H1 (cell line): ENCODE data around the gene WBP4. TPM values are rescaled to one million over a fixed set of nuclear protein-coding genes. Genes with fewer than 3 reads are reported as not detected.

Experiments used
- CTCF ChIA-PET: fragments of 300-600 bp; sonication (Branson Sonifier 250); formaldehyde crosslinking; loops from one replicate; lab custom pipeline; 2021; ENCODE audit not compliant: partially characterized antibody; lab: Charles Lee
- POLR2A ChIA-PET: fragments of 300-600 bp; sonication (Branson Sonifier 250); formaldehyde crosslinking; loops from one replicate; lab custom pipeline; 2021; ENCODE audit warnings: inconsistent platforms; ENCODE audit not compliant: partially characterized antibody; lab: Charles Lee
- DNase-seq, 2 experiments: peaks; one replicate each; pipeline versions ENCODE4 v3.0.0 to v3.0.0-alpha.2; 2010 to 2022; ENCODE audit warnings: low spot score in 2 of 2, low read depth in 1 of 2, mixed read lengths in 1 of 2
- FAIRE-seq: peaks from 2 replicates; lab custom pipeline; 2011; peaks lifted over from hg19 to GRCh38; lab: Jason Lieb, UNC
- H2AFZ ChIP-seq: 2 replicates; pipeline ENCODE4 v1.8.1; 2012; ENCODE audit warnings: low read length, inconsistent platforms
- H2AK5ac ChIP-seq: 2 replicates; pipeline ENCODE4 v1.6.1; 2013; ENCODE audit warnings: low read depth, low read length
- H2BK120ac ChIP-seq: replicated peaks from 2 replicates; pipeline ENCODE3; 2013; ENCODE audit warnings: low read depth, low read length, inconsistent platforms
- H2BK12ac ChIP-seq: 2 replicates; pipeline ENCODE4 v1.6.1; 2013; ENCODE audit warnings: low read depth, low read length
- H2BK15ac ChIP-seq: 2 replicates; pipeline ENCODE4 v1.6.1; 2013; ENCODE audit warnings: low read length
- H2BK20ac ChIP-seq: 2 replicates; pipeline ENCODE4 v1.6.1; 2013; ENCODE audit warnings: low read length
- H2BK5ac ChIP-seq: 2 replicates; pipeline ENCODE4 v1.6.1; 2013; ENCODE audit warnings: low read depth, low read length
- H3K14ac ChIP-seq: 2 replicates; pipeline ENCODE4 v1.6.1; 2013; ENCODE audit warnings: inconsistent platforms; ENCODE audit not compliant: insufficient read length
- H3K18ac ChIP-seq: 2 replicates; pipeline ENCODE4 v1.6.1; 2013; ENCODE audit warnings: low read length; ENCODE audit errors: extremely low read depth
- H3K23ac ChIP-seq: 2 replicates; pipeline ENCODE4 v1.6.1; 2013; ENCODE audit warnings: inconsistent platforms; ENCODE audit not compliant: insufficient read length
- H3K23me2 ChIP-seq: 2 replicates; pipeline ENCODE4 v1.6.1; 2013; ENCODE audit warnings: low read depth, low read length
- H3K27ac ChIP-seq: 2 replicates; pipeline ENCODE4 v1.6.1; 2011; ENCODE audit warnings: low read depth, low read length, inconsistent platforms
- H3K27me3 ChIP-seq, 4 experiments: replicated peaks in 1 of 4; 1 replicate in 1 of 4; 2 replicates in 3 of 4; pipeline versions ENCODE4 v1.6.1 to v1.8.1; 2011 to 2013; ENCODE audit warnings: low read length in 3 of 4, mild to moderate bottlenecking in 3 of 4, inconsistent platforms in 2 of 4, mixed read lengths in 2 of 4, moderate library complexity in 1 of 4; ENCODE audit not compliant: control insufficient read depth in 3 of 4, insufficient read depth in 3 of 4; ENCODE audit errors: extremely low read depth in 1 of 4
- H3K36me3 ChIP-seq, 4 experiments: 2 replicates each; pipeline versions ENCODE4 v1.6.1 to v1.8.1; 2011 to 2013; ENCODE audit warnings: mild to moderate bottlenecking in 4 of 4, low read length in 3 of 4, moderate library complexity in 2 of 4, control low read depth in 1 of 4, inconsistent platforms in 1 of 4; ENCODE audit not compliant: insufficient read depth in 4 of 4, control insufficient read depth in 2 of 4
- H3K4ac ChIP-seq: replicated peaks from 2 replicates; pipeline ENCODE3; 2013; ENCODE audit warnings: low read length, low read depth, mixed read lengths, inconsistent platforms; ENCODE audit not compliant: insufficient read length
- H3K4me1 ChIP-seq, 4 experiments: replicated peaks in 1 of 4; 1 replicate in 1 of 4; 2 replicates in 3 of 4; pipeline versions ENCODE4 v1.6.1 to v1.8.1; 2011 to 2013; ENCODE audit warnings: low read length in 3 of 4, inconsistent platforms in 2 of 4, mixed read lengths in 1 of 4; ENCODE audit not compliant: insufficient read depth in 4 of 4, control insufficient read depth in 3 of 4
- H3K4me2 ChIP-seq, 2 experiments: 2 replicates each; pipeline versions ENCODE4 v1.6.1 to v1.8.1; 2011 to 2013; ENCODE audit warnings: low read depth in 2 of 2, low read length in 2 of 2, control low read depth in 1 of 2, inconsistent platforms in 1 of 2, mild to moderate bottlenecking in 1 of 2; ENCODE audit not compliant: insufficient read depth in 1 of 2
- H3K4me3 ChIP-seq, 4 experiments: fragments of 200-600, 300-600 bp in 1 of 4; sonication (generic), shearing (Covaris generic), sonication (Bioruptor Twin) in 1 of 4; 2 replicates each; pipeline versions ENCODE4 v1.5.1 to v1.8.1; 2011 to 2016; ENCODE audit warnings: low read length in 4 of 4, low read depth in 3 of 4, control low read depth in 2 of 4, inconsistent platforms in 2 of 4, mild to moderate bottlenecking in 2 of 4, mixed read lengths in 1 of 4, moderate library complexity in 1 of 4; ENCODE audit not compliant: insufficient read depth in 2 of 4; ENCODE audit errors: extremely low read depth in 1 of 4
- H3K56ac ChIP-seq: replicated peaks from 2 replicates; pipeline ENCODE3; 2013; ENCODE audit warnings: low read depth, mild to moderate bottlenecking, mixed read lengths, low read length, inconsistent platforms; ENCODE audit not compliant: insufficient read length
- H3K79me1 ChIP-seq: 2 replicates; pipeline ENCODE4 v1.6.1; 2013; ENCODE audit warnings: low read depth, low read length, control low read depth
- H3K79me2 ChIP-seq, 2 experiments: 2 replicates each; pipeline versions ENCODE4 v1.6.1 to v1.8.1; 2012 to 2013; ENCODE audit warnings: low read length in 2 of 2, mild to moderate bottlenecking in 2 of 2, inconsistent platforms in 1 of 2; ENCODE audit not compliant: insufficient read depth in 2 of 2, control insufficient read depth in 1 of 2
- H3K9ac ChIP-seq, 4 experiments: replicated peaks in 1 of 4; 1 replicate in 1 of 4; 2 replicates in 3 of 4; pipeline versions ENCODE4 v1.6.1 to v1.8.1; 2011 to 2013; ENCODE audit warnings: low read depth in 3 of 4, low read length in 3 of 4, control low read depth in 2 of 4, mild to moderate bottlenecking in 2 of 4, moderate library complexity in 2 of 4, inconsistent platforms in 1 of 4; ENCODE audit errors: extremely low read depth in 1 of 4
- H3K9me3 ChIP-seq, 2 experiments: 2 replicates each; pipeline versions ENCODE4 v1.6.1 to v1.8.1; 2012 to 2013; ENCODE audit warnings: mild to moderate bottlenecking in 2 of 2, moderate library complexity in 2 of 2, control low read depth in 1 of 2, inconsistent platforms in 1 of 2, low read depth in 1 of 2, low read length in 1 of 2, mixed read lengths in 1 of 2; ENCODE audit not compliant: insufficient read depth in 2 of 2
- H4K20me1 ChIP-seq, 2 experiments: replicated peaks in 1 of 2; 2 replicates each; pipeline versions ENCODE3 to v1.8.1; 2011 to 2013; ENCODE audit warnings: inconsistent platforms in 2 of 2, low read length in 2 of 2, mild to moderate bottlenecking in 1 of 2; ENCODE audit not compliant: insufficient read depth in 2 of 2, control insufficient read depth in 1 of 2
- H4K5ac ChIP-seq: 2 replicates; pipeline ENCODE4 v1.6.1; 2013; ENCODE audit warnings: low read length, low read depth, mixed read lengths, inconsistent platforms; ENCODE audit not compliant: insufficient read length
- H4K8ac ChIP-seq: 2 replicates; pipeline ENCODE4 v1.8.0; 2013; ENCODE audit warnings: mild to moderate bottlenecking, moderate library complexity, low read length, inconsistent platforms; ENCODE audit not compliant: insufficient read depth; ENCODE audit errors: extremely low read depth
- H4K91ac ChIP-seq: replicated peaks from 2 replicates; pipeline ENCODE3; 2013; ENCODE audit warnings: low read length, mixed read lengths, inconsistent platforms; ENCODE audit not compliant: insufficient read length
- HDAC2 ChIP-seq, 2 experiments: fragments of 300-600 bp in 1 of 2; sonication (generic) in 1 of 2; IDR thresholded peaks; 2 replicates each; pipeline ENCODE4 v1.6.1; 2011 to 2012; ENCODE audit warnings: low read depth in 2 of 2, low read length in 2 of 2, mild to moderate bottlenecking in 2 of 2, moderate library complexity in 2 of 2, borderline replicate concordance in 1 of 2, inconsistent platforms in 1 of 2
- POU5F1 ChIP-seq: IDR thresholded peaks from 2 replicates; pipeline ENCODE4 v1.6.1; 2011; ENCODE audit warnings: low read depth, mild to moderate bottlenecking, low read length, moderate library complexity
- TEAD4 ChIP-seq: IDR thresholded peaks from 2 replicates; pipeline ENCODE4 v1.6.1; 2012; ENCODE audit warnings: low read depth, low read length, inconsistent platforms, mixed read lengths
- WGBS, 2 experiments: shearing (Covaris generic) in 1 of 2; methylation state at CpG; one replicate each; pipeline versions ENCODE4 v1.1.6 to v1.1.7; 2013 to 2015; ENCODE audit warnings: low lambda C conversion rate in 2 of 2, mixed read lengths in 2 of 2, inconsistent platforms in 1 of 2, low coverage in 1 of 2, missing lambda C conversion rate in 1 of 2; ENCODE audit not compliant: insufficient replicate concordance in 2 of 2, insufficient coverage in 1 of 2, insufficient read length in 1 of 2; ENCODE audit errors: extremely low coverage in 1 of 2, missing lambda C conversion rate in 1 of 2; 5-methylcytosine and 5-hydroxymethylcytosine counted together
- polyA plus RNA-seq, 7 experiments: library from polyadenylated mRNA; depleted of rRNA in 3 of 7; stranded (reverse) in 5 of 7; unstranded in 2 of 7; fragments of >200 nt in 5 of 7; fragments of 200-250 nt in 2 of 7; gene quantifications; 1 replicate in 5 of 7; 2 replicates in 1 of 7; 4 replicates in 1 of 7; pipeline versions ENCODE4 v1.2.1 to v1.2.3, GENCODE V29; 2011 to 2013; ENCODE audit warnings: missing spikeins in 2 of 7, mixed read lengths in 2 of 7
- total RNA-seq: library from RNA; stranded (reverse); fragmentation: NEBNext Ultra II Directional; extraction: Animal tissue kit (Norgen Biotek cat#: 25700); gene quantifications from 2 replicates; pipeline ENCODE4 v1.2.1, GENCODE V29; 2021

WBP4 gene
- total and polyA plus RNA-seq, 2 of the 8 experiments (the other 6 are each of a cell fraction or from before 2014, with no cell fraction given) = 3.0 to 10.0 TPM

- H3K23ac ChIP-seq = no peak overlapping the region
- H3K4me1 ChIP-seq = peaks cover 0 to 3% (median 2%) of the 10 kb centered on the region in 4 experiments; a peak in 2 of 7 replicates
- H3K4me2 ChIP-seq = no peak overlapping the region
- peaks cover 0 to 3% of the 10 kb centered on the region in 2 experiments for H4K20me1 ChIP-seq
- H3K27ac ChIP-seq = no peak overlapping the region
- DNase-seq (no peak), FAIRE-seq (no peak)
- no peaks in the 10 kb centered on the region for H3K27me3 ChIP-seq
- H2BK20ac ChIP-seq = no peak overlapping the region
- H2AFZ ChIP-seq = no peak overlapping the region
- no peak overlapping the region for H4K91ac ChIP-seq
- H2AK5ac ChIP-seq = no peak overlapping the region
- H2BK12ac ChIP-seq = no peak overlapping the region
- no peaks in the 10 kb centered on the region; the same call in 1 of the 2 replicates for H3K79me1 ChIP-seq
- no peak overlapping the region for H3K56ac ChIP-seq
- no peak overlapping the region for H4K5ac ChIP-seq
- no peaks in the 10 kb centered on the region for H3K23me2 ChIP-seq
- no peak overlapping the region for H3K9ac ChIP-seq
- H3K18ac ChIP-seq = no peak overlapping the region
- H3K4me3 ChIP-seq = no peak overlapping the region
- H2BK120ac ChIP-seq = no peak overlapping the region
- H3K4ac ChIP-seq = no peak overlapping the region
- WGBS, 2 experiments = 80% methylated on average over 2 of the region's 2 CpGs; no CpG with 5 or more reads in 1 of the 2 experiments
- no peak overlapping the region for H3K14ac ChIP-seq
- H3K79me2 ChIP-seq = peaks cover 0 to 22% of the 10 kb centered on the region in 2 experiments; a peak in 2 of 4 replicates
- no peak overlapping the region for H2BK15ac ChIP-seq
- ChIA-PET POLR2A (no interaction called here), CTCF (interaction anchor here (0.7 to 2.4 kb wide), 8 partner anchors 8 to 161 kb away, joined by 3 to 7 read pairs (median 3); no protein-coding TSS in a partner anchor)
- H4K8ac ChIP-seq = no peak overlapping the region
- peaks cover under 1 to 5% of the 10 kb centered on the region in 2 experiments; a peak in 2 of 4 replicates for H3K9me3 ChIP-seq
- H2BK5ac ChIP-seq = no peak overlapping the region
- H3K36me3 ChIP-seq = no peaks in the 10 kb centered on the region
- TF ChIP-seq POU5F1 = no peak
- TF ChIP-seq HDAC2 (IDR thresholded peaks at IDR 0.05; ENCODE audit: borderline replicate concordance in 1 of 2, low read depth in 2 of 2, low read length in 2 of 2) = no peak
- no peak for TF ChIP-seq TEAD4
Observed at GRCh38 chr13:41053384-41053826, 7.9 kb upstream of the WBP4 start.
